Uterus (tissue), 2 donors: ENCODE results near the gene ZSCAN10.

Experiments used
- CTCF ChIP-seq, 4 experiments: fragments of 200-600 bp in 2 of 4; fragments of 450-650 bp in 2 of 4; sonication (generic) in 2 of 4; IDR thresholded peaks; one replicate each; pipeline ENCODE4 v1.5.1; 2016 to 2019; ENCODE audit warnings: antibody characterized with exemption in 4 of 4, mild to moderate bottlenecking in 2 of 4, moderate library complexity in 1 of 4
- POLR2A ChIP-seq, 2 donors: fragments of 450-650 bp; IDR thresholded peaks; one replicate each; pipeline ENCODE4 v1.6.1; 2016; ENCODE audit warnings: antibody characterized with exemption in 2 of 2, mild to moderate bottlenecking in 1 of 2, moderate library complexity in 1 of 2

GRCh38 chr16:3075523-3075915 is 23.6 kb downstream of the ZSCAN10 start:
- TF ChIP-seq CTCF (IDR thresholded peaks at IDR 0.05) (no peak), POLR2A (IDR thresholded peaks at IDR 0.05) (no peak)
